HG03103 (cell line): ENCODE data around the gene CACNA1B.

Experiments
- ATAC-seq: cut with Tn5 transposase; IDR thresholded peaks from one replicate; pipeline ENCODE4 v1.9.1; 2021; ENCODE audit warnings: low read depth; ENCODE audit not compliant: unreplicated experiment

Gene CACNA1B

GRCh38 chr9:137956688-137957385 lies 79.3 kb downstream of the CACNA1B start:
- no peak for ATAC-seq

DNA sequence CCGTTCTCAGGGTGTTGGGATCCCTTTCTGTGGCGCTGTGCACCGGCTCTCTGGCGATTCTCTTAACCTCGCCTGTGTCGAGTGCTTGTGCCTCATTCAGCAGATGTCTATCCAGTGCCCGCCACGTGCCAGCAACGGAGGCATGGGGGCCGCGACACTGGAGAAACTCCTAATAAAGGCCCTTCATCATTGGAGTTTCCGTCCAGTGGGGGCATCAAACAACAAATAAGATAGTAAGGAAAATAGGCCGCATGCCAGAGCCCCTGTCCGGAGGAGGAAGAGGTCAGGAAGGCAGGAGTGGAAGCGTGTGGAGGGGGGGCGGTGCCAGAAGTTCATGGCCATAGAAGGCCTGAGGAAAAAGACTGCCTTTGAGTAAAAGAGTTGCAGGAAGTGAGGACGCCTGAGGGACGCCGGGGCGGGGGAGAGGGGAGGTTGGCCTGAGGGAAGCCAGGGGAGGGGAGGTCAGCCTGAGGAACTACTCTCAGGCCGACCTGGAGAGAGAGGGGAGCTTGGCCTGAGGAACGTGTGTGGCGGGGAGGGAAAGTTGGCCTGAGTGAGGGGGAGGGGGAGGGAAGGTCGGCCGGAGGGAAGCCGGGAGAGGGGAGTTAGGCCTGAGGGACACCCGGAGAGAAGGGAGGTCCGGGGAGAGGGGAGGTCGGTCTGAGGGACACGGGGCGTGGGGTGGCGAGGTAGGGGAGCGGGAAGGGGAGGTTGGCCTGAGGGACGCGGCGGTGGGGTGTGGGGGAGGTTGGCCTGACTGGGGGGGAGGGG lies 82.2 kb downstream of the CACNA1B start:
- no peak for ATAC-seq

GRCh38 chr9:137960496-137960895 lies 82.9 kb downstream of the CACNA1B start:
- no peak for ATAC-seq

GRCh38 chr9:137963525-137963924 lies 85.9 kb downstream of the CACNA1B start:
- ATAC-seq = no peak

- no peak for ATAC-seq
Observed at GRCh38 chr9:137965177-137965795, 87.7 kb downstream of the CACNA1B start.

DNA sequence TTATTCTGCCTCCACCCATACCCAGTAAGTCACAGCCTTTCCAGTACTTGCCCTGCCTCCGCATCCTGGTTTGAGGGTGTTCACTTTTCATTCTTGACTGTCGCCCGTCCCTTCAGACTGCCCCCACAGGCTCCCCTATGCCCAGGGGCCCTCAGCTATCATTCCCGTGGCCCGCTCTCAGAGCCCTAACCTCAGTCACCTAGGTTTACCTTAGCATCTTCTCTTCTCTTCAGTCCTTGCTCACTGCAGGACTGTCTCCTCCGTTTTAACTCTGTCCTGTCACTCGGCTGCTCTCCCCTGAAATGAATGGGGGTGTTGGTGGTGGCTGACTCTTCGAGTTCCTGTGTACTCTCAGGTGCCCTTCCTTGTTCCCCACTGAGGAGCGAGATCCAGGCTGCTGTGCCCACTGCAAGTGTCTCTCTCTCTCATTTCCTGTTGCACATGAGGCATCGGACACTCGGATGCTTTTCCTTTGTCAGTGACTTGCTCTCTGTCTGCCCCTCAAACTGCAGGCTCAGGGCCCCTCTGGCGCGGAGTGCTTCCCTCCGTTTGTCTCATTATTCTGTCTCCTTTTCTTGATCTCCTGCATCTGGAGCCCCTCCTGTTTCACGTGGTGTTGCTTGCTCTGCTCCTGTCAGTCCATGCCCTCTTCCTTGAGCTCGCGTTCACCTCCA lies 89.8 kb downstream of the CACNA1B start:
- no peak for ATAC-seq

- no peak for ATAC-seq
Observed at GRCh38 chr9:137968235-137968634, 90.7 kb downstream of the CACNA1B start.

GRCh38 chr9:137969008-137969407 lies 91.4 kb downstream of the CACNA1B start:
- ATAC-seq = no peak

- ATAC-seq = no peak
Observed at GRCh38 chr9:137969685-137970084, 92.1 kb downstream of the CACNA1B start.

- no peak for ATAC-seq
Observed at GRCh38 chr9:137970098-137970497, 92.5 kb downstream of the CACNA1B start.

- no peak for ATAC-seq
Observed at GRCh38 chr9:137970686-137971476, 93.3 kb downstream of the CACNA1B start.

DNA sequence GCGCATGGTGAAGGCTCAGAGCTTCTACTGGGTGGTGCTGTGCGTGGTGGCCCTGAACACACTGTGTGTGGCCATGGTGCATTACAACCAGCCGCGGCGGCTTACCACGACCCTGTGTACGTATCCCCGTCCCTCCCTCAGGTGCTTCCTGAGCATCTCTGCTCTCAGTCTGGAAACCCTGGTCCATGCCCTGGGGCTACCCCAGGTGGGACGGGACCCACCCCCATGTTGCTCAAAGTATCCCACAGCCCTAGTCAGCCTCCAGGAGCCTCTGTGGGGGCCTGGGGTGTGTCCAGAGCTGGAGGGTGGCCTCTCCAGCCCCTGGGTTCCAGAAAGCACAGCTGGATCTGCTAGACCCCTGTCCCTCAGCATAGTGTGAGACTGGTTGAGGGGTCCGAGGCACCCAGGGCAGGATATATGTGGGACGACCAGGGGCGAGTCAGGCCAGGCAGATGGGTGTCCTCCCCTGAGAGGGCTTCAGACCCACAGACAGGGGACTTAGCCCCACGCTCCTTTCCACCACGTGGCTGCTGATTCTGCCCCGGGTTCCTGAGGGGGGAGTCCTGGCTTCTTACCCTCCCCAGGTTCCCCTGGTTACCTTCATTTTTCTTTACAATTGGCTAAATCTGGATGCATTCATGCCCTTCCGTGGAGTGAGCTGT lies 94.0 kb downstream of the CACNA1B start:
- no peak for ATAC-seq

DNA sequence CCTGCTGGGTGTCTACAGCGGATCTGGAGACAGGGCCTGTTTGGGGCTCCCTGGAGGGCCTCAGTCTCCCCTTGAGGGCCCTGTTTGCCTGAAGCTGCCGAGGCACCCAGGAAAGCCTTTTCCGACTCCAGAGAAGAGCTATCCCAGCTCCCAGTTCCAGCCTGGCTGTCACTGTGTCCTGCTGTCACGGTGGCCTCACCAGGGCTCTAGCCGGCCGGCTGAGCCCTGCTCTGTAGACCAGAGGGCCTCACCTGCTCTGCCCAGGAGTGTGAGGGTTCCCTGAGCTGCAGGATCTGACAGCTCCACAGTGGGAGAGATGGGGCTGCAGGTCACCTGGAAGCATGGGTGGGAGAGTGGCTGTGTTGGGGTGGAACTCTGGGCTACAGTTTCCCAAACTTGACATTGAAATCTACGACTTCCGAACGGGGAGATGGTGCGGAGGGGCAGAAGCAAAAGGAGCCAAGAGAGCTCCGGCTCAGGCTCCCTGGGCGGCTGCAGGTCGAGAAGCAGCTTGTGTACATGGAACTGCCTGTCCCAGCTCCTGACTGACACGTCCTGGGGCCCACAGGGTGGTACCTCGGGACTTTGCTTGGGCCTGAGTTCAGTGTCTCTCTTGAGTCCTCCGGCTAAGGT lies 94.9 kb downstream of the CACNA1B start:
- no peak for ATAC-seq

DNA sequence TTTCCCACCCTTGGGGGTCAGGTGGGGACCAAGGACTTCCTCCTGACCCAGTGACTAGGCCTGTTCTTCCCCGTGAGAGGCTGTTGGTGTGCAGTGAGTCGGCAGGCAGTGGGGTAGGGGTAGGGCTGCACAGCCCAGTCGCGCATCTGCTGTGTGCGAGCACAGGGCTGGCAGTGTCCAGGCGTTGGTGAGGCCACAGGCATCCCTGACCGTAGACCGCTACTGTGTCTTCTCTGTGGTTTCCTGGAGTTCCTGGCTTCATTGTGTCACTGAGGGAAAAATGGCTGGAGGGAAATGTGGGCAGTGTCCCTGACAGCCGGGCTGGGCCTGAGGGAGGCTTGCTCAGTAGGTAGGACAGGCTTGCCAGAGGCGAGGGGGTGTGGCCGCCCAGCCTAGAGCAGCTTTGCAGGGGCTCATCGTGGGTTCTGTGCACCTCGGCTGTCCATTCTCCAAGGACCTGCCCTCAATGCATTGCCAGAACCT lies 95.4 kb downstream of the CACNA1B start:
- ATAC-seq = no peak

GRCh38 chr9:137973829-137974416 lies 96.3 kb downstream of the CACNA1B start:
- no peak for ATAC-seq

DNA sequence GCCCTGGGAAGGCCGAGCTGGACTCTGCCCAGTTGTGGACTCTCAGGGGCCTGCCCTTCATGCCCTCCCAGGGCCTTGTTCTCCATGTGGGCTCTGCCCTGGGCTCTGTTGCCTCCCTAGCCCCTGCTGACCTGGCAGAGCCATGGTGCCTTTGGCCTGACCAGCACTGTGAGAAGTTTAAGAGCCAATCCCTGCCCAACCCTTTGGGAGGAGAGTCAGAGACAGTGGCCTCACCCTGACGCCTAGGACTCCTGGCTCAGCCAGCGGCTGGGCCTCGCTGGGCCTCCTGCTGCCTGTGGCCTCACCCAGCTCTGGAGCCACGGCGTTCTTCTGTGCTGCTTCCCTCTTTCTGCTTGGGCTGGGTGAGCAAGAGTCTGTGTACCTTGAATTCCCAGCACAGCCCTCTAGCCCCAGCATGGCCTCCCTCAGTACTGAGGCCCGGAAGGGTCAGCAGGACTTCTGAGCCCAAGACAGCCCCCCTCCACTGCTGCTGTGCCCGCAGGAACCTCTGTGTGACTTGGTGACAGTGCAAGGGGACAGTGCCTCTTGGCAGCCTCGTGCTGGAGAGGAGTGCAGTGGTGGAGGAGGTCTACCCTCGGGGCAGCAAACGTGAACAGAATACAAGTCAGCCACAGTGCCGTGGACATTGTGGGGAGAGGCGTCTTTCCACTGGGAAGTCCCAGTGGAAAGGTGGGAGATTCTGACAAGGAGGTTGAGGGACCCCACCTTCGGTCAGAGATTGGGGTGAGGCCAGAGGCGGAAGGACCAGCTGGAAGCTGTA lies 97.4 kb downstream of the CACNA1B start:
- no peak for ATAC-seq

DNA sequence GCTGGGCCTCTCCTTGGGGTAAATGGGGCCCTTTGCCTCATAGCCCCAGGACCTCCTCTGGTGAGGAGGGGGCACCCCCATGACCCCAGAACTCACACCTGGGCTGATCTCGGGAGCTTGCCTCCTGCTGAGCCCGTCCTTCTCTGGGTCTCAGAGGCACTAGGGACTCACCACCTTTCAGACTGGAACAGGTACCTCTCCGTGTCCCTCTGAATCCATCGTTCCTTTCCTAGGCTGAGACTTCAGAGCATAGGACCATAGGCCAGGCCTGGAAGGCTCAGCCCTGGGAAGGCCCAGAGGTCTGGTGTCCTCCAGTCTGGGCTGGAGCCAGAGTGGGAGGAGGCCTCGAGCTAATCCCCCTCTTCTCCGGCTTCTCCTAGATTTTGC lies 97.9 kb downstream of the CACNA1B start:
- ATAC-seq = no peak

DNA sequence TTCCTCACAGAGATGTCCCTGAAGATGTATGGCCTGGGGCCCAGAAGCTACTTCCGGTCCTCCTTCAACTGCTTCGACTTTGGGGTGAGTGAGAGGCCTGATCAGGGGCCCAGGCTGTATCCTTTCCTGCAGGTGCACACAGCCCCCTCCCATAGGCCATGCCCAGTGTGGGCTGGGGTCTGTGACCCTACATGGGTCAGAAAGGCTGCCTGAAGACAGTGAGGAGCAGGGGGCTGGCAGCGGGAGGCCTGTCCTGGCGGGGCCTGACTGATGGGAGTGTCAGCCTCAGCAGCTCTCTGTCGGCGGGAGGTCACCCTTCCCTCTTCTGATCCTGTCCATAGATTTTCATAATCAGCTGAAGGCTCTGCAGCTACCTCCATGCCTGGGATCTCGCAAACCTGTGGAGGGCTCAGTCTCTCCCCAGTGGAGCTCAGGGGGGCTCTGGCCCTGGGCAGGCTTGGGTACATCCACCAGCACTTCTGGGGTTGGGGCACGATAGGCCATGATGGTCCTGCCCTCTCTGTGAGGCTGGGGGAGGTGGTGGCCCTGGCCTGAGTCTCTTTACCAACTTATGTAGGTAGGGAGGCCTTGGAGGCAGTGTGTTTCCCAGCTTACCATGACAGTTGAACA lies 98.5 kb downstream of the CACNA1B start:
- no peak for ATAC-seq
